Stimulated activated CD8-positive, alpha-beta memory T cell treated with anti-CD3 and anti-CD28 coated beads, Interleukin-15, amount 100 ng/mL, for 1 hour (primary cell): ENCODE results near the gene RELCH.

Experiments used
- DNase-seq: peaks from one replicate; pipeline ENCODE4 v3.0.0-alpha.2; 2020; ENCODE audit warnings: low read depth

RELCH gene

DNA sequence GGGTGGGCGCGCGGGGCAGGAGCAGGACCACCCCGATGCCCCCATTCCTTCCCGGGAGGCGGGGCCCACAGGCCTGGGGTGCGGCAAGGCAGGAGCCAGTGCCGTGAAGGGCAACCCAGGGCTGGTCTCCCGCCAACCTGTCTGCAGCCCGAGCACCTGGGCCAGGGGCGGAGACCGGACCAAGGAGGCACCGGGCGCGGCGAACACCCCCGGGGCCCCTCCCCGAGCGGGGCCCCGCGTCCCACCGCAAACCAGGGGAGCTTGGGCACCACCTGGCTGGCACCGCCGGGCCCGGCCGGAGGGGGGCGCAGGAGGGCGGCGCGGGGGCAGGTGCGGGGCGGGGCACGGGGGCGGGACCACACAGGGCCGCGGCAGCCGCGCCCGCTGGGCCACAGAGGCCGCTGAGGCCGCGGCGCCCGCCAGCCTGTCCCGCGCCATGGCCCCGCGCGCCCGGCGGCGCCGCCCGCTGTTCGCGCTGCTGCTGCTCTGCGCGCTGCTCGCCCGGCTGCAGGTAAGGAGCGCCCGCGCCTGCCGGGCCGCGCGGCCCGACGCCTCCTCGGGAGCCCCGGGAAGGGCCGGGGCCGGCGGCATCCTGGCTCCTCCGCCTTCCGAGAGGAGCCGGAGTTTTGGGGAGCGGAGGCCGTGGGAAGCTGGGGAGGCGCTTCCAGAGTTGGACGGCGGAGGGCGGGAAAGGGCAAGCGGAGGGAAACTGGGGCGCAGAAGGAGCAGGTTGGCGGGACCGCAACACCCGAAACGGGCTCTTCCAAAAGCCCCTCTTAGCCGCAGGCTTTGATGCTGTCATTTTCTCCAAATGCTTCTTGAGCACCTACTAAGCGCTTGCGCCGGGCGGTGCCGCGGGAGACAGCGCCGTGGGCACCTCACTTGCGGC, 138.1 kb downstream of the RELCH start, which contains the start of gene TNFRSF11A:
TSS of gene TNFRSF11A (plus strand) at position 394 of the 889 bp plus-strand sequence. CDS start at position 437, 43 bp downstream.
- DNase-seq: peak; percentile 34

DNA sequence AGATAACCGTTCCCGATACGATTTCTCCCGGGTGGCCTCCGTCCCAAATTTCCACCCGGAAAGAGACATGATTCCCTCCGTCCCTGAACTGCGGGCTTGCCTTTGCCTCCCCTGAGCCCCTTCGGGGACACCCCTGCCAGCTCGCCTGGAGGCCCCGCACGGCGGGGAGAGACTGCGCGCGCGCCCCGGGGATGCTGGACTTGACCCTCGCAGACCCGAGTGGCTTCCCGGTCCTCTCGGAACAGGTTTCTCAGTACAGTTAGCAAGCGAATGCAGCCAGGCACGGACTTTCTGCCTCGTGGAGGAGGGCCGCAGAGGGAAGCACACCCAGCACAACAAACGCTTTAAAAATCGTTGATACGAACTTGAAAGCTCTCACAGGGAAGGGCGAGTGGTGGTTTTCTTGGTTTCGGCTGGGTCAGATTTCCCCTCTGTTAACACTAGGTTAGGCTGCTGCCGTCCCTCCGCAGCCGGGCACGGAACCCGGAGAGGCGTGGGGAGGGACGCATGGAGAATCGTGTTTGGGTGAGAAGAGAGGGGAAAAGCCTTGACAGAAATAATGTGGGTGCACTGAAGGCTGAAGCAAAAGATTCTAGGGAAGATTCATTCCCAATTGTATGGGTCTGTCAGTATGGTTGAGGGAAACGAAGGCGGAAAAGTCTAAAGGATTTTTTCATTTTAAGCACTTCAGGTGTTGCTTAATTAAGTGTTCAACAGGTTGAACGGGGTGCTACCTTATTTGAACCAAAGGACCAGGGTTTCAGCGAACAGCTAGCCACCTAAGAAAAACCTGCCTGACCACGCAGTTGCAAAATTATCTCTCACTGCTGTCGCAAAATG, 139.0 kb downstream of the RELCH start:
- no peak for DNase-seq

DNA sequence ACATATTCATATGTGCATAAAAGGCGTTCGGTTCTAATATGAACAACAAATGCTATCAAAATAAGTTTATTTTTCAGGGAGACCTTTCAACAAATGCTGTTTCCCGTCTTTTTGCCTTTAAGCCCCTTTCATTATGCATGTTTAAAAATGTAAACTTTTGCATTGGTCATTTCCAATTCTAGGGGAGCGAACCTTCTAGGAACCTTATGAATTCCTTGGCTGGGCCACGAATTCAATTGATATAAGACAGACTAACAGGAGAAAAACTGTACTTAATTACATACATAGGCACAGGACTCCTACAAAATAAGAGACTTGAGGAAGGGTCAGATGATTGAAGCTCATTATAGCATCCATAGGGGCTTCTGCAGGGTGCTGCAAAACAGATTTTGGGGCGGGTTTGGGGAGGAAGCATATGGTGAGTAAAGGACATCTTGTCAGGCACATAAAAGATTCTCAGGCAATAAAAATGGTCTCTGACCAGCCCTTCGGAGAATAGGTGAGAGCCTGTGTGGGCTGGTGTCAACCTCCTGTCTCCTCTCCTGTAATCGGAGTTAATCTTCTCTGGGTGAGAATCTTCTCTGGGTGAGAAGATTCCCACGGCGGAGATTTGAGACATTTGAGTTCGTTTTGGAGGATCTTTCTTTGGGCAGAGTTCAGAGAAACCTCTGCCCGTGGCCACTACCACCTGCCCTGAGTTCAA, 139.7 kb downstream of the RELCH start:
- DNase-seq: no peak

DNA sequence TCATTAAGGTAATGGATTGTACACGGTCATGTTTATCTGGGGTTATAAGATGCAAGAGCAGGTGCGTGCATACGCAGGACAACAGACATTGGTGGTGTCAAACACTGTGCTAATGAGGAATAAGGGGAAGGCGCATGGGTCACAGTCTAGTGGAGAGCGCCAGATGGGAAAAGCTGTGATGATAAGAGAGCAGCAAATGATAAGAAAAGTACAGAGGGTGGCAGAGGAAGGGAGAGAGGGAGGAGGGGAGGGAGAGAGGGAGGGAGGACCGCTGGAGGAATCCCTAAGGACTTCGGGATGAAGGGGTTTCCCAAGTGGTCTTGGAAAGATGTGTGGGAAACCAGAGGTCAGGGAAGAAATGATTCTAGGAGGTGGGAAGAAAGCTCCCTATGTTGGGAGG, 140.9 kb downstream of the RELCH start:
- no peak for DNase-seq

DNA sequence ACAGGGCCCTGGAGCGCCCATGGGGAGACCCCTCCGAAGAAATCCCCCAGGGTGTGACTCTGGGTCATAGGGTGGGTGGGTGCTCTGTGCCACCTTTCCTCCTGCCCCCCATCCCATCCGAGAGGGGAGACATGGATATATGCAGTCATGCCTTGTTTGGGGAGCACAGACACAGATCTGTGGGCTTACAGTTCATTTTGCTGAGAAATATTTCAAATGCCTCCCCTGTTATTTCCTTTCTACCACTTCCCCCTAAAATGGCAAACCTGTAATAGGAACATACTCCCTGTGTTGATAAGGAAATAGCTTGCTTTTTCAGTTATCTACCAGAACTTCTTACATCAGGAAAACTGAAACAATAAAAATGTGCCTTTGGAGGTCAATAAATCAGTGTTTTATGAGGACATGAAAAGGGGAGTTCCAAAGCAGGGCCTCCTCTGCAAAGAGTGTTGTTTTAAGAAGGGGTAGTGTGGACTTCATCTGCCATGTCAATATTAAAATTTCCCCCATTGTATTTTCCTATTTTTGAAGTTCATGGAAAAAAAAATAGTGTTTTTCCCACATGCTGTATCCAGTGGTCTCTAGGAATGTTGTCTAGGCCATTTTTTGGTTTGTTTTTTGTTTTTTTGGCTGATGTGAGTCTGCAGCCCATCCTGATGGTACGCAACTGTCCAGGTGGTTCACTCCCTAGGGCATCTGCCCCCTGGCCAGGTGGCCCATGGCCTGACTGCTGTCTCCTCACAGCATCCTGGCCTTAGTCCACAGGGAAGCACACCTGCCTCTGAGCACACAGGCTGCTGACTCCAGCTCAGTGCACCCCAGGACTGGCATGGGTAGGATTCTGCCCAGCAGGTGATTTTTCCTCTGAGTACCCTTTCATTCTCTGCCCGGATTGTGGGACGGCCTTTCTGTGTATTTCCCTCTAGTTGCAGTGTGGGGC, 141.8 kb downstream of the RELCH start:
- no peak for DNase-seq

DNA sequence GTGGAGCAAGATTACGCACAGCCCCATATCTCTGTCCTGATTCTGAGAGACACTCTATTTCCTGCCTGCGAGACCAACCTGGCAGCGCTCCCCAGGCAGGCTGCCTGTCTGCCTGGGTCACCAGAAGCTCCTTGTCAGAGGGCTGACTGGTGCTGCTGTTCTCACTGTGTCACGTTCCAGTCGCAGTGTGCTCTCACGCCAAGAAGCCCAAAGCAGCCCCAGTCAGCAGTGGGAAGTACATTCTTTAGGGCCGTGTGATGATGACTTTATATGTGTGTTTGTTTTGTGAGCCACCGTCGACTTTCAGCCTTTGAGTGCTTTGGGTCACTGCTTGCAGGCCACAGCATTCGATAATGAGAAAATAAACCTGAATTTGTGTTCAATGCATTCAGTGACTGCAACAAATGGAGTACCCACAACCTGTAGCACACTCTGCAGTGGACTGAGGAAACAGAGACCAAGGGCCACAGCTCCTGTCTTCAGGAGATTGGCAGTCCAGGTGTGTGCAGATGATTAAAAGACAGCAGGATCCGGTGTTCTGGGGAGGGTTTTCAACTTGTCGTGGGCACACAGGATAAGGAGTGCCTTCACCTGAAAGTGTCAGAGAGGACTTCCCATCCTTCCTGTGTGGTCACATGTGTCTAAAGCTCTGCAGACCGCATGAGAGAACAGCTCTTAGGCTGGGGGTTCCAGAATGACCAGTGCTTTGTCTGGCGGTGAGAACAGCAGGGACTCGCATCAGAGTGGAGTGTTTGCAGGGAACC, 142.8 kb downstream of the RELCH start:
- no peak for DNase-seq

DNA sequence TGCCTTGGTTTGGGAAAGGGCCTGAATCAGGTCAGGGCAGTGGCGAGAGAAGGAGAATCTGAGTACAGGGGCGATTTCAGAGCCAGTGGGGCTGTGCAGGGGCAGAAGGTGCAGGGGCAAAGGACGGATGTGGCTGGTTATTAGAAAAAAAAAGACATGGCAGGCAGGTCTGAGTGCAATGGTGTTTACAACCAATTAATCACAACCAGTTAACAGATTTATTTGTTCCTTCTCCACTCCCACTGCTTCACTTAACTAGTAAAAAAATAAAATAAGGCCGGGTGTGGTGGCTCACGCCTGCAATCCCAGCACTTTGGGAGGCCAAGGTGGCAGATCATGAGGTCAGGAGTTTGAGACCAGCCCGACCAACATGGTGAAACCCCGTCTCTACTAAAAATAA, 143.6 kb downstream of the RELCH start:
- no peak for DNase-seq

DNA sequence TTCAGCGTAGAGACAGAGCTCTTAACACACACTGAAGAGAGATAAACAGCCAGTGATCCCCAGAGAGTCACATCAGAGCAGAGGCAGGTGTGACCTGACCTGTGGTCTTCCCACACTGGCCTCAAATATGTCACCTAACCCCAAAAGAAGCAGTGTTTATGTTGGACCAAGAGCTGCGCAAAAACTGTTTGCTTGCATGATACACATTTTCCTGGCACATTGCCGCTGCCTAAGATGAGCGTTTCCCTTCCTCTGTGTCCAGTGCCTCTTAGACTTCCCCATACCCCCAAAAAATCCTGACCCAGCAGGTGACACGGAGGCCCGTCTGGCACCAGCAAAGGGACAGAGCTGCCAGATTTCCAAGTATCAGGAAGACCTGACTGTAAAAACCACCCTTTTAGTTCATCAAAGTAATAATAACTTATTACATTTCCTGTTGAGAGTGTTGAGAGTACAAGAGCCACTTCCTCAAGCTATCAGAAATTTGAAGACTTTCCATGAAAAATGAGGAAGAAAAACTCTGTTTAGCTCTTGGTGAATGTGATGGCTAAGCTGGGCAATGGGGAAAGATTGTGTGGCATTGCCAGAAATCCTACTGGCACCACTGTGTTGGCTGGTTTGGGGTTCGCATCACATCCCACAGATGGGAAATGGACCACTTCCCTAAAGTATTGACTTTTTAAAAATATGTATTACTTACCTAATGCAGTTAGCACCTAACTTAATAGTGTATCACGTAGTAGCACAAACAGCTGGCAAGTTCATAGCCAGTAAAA, 144.7 kb downstream of the RELCH start:
- DNase-seq: no peak

DNA sequence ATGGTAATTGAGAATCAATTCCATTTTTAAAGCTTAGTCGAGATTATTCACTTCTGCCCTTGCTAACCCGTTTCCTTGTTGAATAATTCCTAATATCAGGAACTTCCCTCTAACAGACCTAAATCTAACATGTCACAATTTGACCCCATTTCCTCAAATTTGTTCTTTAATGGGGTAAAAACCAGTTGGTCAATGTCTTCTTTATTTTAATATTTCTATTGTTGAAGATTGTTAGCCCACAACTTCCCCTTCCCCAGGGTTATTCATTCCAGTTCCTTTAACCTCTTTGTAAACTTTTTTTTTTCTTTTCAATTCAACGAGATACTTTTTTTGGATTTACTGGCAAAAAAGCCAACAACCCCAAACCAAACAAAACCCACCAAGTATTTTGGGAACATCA, 145.4 kb downstream of the RELCH start:
- DNase-seq: no peak

DNA sequence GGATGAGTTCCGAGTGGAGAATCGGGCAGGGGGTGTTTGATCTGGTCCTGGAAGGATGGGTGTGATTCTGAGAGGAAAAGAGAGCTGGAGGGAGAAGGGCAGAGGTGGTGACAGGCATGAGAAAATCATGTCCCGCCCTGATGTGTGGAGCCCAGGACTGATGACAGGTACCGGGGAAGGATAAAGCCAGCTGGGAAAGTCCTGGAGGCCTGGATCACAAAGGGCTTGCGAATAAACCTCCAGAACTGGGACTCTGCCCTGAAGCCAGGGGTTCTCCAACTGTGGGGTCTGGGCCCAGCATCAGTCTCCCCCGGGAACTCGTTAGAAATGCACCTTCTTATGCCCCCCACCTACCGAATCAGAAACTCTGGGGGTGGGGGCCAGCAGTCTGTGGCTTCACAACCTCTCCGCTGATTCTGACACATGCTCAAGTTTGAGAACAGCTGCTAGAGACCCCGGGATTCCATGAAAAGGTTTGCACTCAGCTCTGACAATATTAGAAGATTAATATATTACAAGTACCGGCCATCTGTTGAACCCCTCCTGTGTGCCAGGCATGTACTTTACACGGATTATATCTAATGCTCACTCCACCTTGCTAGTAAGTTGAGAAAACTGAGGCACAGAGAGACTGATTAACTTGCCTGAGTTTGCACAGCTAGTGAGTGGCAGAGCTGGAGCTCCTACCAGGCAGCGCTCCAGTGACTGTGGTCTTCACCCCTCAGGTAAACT, 146.1 kb downstream of the RELCH start:
- no peak for DNase-seq

DNA sequence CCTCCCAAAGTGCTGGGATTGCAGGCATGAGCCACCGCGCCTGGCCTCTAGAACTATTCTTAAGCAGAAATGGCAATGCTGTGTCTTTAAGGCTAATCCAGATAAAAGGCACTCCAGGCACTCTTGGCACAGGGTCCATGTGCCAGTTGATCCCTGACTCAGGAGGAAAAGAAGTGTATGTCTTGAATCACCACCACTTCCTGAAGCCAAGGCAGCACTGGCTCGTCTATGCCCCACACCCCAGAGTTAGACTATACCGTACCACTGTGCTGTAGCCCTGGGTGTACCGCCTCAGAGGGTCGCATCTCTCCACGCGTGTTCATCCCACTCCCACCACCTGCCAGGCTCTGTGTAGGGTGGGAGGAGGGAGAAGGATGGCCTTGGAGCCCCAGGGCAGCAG, 147.1 kb downstream of the RELCH start:
- DNase-seq: no peak

DNA sequence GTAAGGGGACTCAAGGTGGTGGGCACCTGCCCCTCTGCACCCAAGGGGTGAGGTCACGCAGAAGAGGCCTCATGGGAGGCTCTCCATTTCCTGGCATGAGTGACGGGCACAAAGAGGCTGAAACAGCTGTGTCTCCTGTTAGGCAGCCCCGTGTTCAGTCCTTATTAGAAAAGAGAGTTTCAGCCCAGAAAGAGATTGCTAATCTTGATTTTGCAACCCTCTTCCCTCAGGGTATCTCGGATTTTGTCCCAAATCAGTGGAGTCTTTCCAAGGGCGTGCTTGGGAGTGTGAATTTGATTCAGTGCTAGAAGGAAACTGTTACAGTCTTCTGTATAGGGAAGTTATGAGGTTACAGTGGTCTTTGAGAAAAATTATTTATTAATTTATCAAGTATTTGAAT, 148.4 kb downstream of the RELCH start:
- no peak for DNase-seq

DNA sequence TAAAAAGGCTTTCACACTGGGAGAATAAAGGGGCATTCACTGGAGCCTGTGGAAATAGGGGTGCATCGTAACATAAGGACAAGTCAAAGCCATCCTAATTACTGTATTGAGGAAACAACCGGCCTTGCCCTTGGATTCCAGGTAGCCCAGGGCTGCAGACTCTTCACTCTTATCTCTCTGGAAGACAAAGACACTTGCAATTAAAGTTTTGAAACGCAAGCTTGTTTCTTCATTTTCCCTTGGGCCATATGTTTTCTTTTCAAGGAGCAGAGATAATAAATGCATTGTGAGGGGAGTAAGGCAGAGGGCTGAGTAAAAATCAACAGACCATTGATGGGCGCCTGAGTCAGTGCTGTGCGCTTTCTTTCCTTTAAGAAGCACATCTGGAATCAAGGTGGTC, 149.6 kb downstream of the RELCH start:
- no peak for DNase-seq

DNA sequence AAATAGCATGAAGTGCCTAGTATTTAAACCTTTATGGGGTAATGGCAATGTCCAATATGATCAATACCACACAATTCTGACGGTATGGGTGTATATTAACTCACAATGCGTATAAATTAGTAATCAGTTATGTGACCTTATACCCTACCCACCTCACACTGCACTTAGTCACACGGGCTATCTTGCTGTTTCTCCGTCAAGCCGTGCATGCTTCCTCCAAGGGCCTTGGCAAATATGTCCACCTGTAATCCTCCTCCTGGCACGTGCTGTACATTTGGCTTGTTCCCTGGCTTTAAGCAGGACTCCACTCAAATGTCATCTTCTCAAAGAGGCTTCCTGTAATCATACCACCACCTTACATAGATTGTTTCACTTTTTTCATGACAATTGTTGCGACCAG, 150.3 kb downstream of the RELCH start:
- no peak for DNase-seq

DNA sequence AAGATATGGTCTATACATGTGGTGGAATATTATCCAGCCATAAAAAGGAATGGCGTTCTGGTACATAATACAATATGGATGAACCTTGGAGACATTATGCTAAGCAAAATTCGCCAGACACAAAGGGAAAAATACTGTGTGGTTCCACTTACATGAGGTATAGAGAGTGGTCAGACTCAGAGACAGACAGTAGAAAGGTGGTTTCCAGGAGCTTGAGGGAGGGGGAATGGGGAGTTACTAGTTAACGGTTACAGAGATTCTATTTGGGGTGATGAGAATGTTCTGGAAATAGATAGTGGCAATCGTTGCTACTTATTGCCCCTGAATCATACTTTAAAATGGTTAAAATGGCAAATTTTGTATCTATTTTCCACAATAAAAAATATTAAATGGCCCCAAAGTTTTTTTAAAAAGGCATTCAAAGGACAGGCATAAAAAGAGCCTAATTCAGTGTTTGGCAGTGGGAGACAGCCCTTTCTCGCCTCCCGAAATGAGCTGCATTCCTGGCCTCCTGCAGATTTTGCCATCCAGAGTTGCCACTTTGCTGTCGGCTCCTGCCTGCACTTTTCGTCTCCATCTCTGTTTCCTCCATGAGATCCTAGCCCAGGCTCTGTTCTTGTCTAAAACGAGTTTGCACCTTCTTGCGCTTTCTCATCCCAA, 151.5 kb downstream of the RELCH start:
- DNase-seq: no peak

DNA sequence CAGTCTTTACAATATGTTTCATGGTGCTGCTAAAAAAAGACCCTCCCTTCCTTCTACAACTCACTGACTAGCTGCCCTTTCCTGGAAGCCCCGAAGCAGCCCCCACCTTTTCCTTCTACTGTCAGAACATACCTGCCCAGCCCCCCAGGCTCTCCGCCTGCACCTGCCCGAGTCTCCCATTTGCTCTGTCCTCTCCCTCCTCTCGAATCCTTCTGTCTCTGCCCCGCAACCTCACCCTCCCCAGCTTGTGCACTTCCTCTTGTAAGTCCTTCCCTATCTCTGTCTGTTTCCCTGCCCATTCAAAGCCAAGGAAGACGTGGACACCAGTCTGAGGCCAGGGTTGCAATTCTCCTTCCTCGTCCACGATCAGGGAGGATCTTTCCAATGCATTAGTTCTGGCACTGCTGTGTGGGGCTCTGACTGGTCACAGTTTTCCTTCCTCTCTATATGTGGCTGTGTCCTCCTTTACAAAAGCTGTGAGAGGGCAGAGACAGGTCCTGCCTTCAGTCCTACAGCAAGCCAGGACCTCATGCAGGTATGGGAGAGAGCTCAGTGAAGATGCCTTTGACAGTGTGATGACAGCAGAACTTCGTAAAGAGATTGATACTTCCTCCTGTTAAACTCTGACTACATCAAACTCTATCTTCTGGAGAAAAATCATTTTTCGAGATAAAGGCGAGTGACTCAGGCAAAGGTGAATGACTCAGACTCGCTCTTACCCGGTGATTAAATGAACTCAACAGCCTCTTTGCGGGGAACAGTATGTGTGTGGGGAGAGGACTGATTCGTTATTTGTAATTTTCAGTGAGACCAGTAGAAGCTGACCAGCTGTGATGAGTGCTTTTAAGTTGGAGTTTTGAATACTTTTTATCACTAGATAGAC, 152.3 kb downstream of the RELCH start:
- DNase-seq: no peak

DNA sequence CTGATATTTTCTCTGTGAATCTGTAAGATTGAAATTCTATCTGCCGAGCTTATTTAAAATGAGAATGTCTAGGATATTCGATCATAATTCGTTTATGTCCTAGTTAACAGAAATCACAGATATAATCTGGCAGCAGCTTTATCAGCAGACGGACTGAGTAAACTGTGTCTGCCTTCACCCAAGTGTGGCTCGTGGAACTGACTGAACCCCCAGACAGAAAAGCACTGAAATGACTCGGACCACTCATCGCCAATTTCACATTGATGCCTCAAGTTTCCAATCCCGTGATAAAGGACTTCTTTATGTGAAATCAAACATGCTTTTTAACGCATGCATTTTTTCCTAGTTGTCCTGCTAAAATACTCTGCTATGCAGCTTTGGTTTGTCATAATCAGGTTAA, 153.9 kb downstream of the RELCH start:
- no peak for DNase-seq

DNA sequence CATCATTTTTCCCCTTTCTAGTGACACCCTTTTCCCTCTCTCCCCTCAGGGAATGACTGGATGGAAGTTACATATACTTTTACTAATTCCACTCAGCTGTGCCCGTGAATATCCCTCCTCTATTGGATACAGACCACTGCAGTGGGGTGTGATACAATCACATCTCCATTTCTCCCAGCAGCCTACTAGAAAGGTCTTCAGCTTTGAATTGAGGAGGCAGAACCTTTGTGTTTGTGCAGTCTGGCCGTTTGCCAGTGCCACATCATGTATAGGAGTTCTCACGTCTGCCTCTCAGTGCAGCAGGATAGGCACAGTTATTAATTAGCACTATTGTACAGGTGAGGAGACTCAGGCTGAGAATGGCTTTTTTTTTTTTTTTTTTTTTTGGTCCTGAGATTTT, 154.4 kb downstream of the RELCH start:
- DNase-seq: no peak
